T-helper 2 cell treated with Interferon-gamma antibody and Interleukin-4, amounts not matched to agents 5 μg/mL and 100 μg/mL, for 36 hours (primary cell): ENCODE results near the gene HRG.

Experiments
- DNase-seq: peaks from one replicate; pipeline ENCODE4 v3.0.0; 2021; ENCODE audit warnings: low spot score
- H3K27ac Mint-ChIP-seq: one replicate; pipeline ENCODE4 v1.8.0; 2021; ENCODE audit warnings: mild to moderate bottlenecking, mixed read lengths
- H3K27me3 Mint-ChIP-seq: one replicate; pipeline ENCODE4 v1.8.0; 2021; ENCODE audit warnings: low read depth, mixed read lengths
- H3K36me3 Mint-ChIP-seq: one replicate; pipeline ENCODE4 v1.8.0; 2021; ENCODE audit warnings: low read depth, mixed read lengths
- H3K4me1 Mint-ChIP-seq: one replicate; pipeline ENCODE4 v1.8.0; 2021; ENCODE audit warnings: low read depth, mixed read lengths
- H3K4me3 Mint-ChIP-seq: one replicate; pipeline ENCODE4 v1.8.0; 2022; ENCODE audit warnings: mild to moderate bottlenecking, moderate library complexity, mixed read lengths
- H3K9me3 Mint-ChIP-seq: one replicate; pipeline ENCODE4 v1.8.0; 2021; ENCODE audit warnings: mixed read lengths

HRG gene

DNA sequence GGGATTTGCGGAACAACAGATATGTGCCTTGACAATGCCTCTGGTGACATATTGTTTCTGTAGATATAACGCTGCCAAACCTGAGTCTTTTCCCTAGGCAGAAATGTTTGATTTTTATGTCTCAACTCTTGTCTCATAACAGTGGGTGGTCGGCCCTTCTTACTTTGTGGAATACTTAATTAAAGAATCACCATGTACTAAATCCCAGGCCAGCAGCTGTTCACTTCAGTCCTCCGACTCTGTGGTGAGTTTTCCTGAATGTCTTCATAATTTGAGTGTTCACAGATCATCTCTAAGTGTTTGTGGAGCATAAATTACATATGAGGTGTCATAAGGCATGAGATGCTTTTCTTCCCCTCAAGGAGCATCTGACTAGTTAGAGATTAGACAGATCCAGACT, 19.7 kb upstream of the HRG start:
- Mint-ChIP-seq H3K36me3 (no peaks in the 10 kb centered on the region), H3K4me1 (peaks cover 7% of the 10 kb centered on the region), H3K9me3 (no peaks in the 10 kb centered on the region), H3K27ac (no peak overlapping the region), H3K4me3 (no peak overlapping the region), H3K27me3 (peaks cover 14% of the 10 kb centered on the region)
- DNase-seq = no peak

DNA sequence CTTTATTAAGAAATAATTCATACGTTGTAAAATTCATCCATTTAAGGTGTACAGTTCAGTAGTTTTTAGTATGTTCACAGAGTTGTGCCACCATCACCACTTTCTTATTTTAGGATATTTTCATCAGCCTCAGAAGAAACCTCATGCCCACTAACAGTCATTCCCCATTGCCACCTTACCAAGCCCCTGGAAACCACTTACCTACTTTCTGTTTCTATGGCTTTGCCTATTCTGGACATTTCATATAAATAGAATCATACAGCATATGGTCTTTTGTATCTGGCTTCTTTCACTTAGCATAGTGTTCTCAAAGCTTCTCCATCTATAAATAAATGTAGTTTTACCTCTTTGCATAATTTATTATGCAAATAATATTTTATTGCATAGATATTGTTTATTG, 19.0 kb upstream of the HRG start:
- peaks cover 14% of the 10 kb centered on the region for H3K27me3 Mint-ChIP-seq

GRCh38 chr3:186648851-186649250, 17.0 kb upstream of the HRG start:
- no peak overlapping the region for H3K27ac Mint-ChIP-seq
- no peaks in the 10 kb centered on the region for H3K36me3 Mint-ChIP-seq
- H3K4me3 Mint-ChIP-seq = no peak overlapping the region
- no peaks in the 10 kb centered on the region for H3K4me1 Mint-ChIP-seq
- DNase-seq = no peak
- peaks cover 11% of the 10 kb centered on the region for H3K27me3 Mint-ChIP-seq
- H3K9me3 Mint-ChIP-seq = no peaks in the 10 kb centered on the region

More for the DNA sequence above, 19.0 kb upstream of the HRG start:
- no peaks in the 10 kb centered on the region for H3K9me3 Mint-ChIP-seq
- H3K27ac Mint-ChIP-seq = no peak overlapping the region
- H3K4me1 Mint-ChIP-seq = peaks cover 6% of the 10 kb centered on the region
- DNase-seq = no peak
- H3K4me3 Mint-ChIP-seq = no peak overlapping the region
- H3K36me3 Mint-ChIP-seq = no peaks in the 10 kb centered on the region

GRCh38 chr3:186651678-186652215, 14.1 kb upstream of the HRG start:
- Mint-ChIP-seq H3K27me3 (peaks cover 13% of the 10 kb centered on the region), H3K9me3 (no peaks in the 10 kb centered on the region), H3K36me3 (no peaks in the 10 kb centered on the region), H3K4me3 (no peak overlapping the region), H3K27ac (no peak overlapping the region), H3K4me1 (no peaks in the 10 kb centered on the region)
- DNase-seq = no peak

DNA sequence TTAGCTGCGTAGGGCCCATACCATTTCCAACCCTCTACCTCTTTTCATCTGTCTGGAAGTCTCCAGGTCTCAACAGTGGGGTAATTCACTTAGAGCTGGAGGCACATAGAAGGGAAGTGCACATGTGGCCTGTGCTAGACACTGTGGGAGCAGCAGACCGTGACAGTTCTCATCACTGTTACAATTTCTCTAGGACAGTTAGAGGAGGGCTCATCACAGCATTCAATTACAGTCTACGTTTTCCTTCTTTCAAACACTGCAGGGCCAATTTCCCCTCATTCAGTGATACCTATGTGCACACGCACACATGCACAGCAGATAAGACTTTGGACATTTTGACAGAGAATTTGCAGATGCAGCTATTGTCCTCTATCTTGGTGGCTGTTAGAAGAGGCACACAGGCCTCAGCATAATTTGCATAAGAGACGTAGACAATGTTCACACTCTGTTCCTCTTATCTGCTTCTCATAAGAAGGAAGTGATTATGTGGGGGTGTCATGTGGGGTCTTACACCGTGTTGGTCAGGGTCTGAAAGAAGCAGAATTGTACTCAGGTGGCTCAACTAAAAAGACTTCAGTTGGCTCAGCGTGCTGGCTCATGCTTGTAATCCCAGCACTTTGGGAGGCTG, 12.6 kb upstream of the HRG start:
- DNase-seq = no peak
- Mint-ChIP-seq H3K27ac (no peak overlapping the region), H3K9me3 (no peaks in the 10 kb centered on the region), H3K4me1 (no peaks in the 10 kb centered on the region), H3K36me3 (no peaks in the 10 kb centered on the region), H3K27me3 (peaks cover 20% of the 10 kb centered on the region), H3K4me3 (no peak overlapping the region)

DNA sequence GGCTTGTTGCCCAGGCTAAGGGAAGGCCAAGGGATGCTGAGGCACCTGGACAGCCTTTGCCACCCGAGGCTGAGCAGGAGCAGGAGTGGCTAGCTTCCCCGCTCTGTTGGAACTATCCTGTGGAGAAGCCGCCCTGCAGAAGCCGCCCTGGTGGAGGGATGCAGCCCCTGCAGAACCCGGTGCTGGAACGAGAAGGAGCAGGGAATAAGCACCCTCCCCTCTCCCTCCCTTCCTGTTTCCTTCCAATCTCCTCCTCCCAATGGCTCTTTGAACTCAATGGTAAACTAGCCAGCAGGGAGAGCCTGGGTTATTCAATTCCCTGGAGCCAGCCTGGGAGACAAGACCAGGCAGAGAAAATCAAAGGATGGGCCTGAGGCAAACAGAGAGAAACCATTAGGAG, 11.8 kb upstream of the HRG start:
- Mint-ChIP-seq H3K9me3 (no peaks in the 10 kb centered on the region), H3K27ac (no peak overlapping the region), H3K4me1 (no peaks in the 10 kb centered on the region), H3K36me3 (no peaks in the 10 kb centered on the region), H3K27me3 (peaks cover 25% of the 10 kb centered on the region), H3K4me3 (no peak overlapping the region)
- no peak for DNase-seq

GRCh38 chr3:186663361-186664118, 2.3 kb upstream of the HRG start:
- H3K4me1 Mint-ChIP-seq = no peaks in the 10 kb centered on the region
- H3K27ac Mint-ChIP-seq = no peak overlapping the region
- no peaks in the 10 kb centered on the region for H3K9me3 Mint-ChIP-seq
- H3K27me3 Mint-ChIP-seq = peaks cover 35% of the 10 kb centered on the region
- DNase-seq = no peak
- no peaks in the 10 kb centered on the region for H3K36me3 Mint-ChIP-seq
- H3K4me3 Mint-ChIP-seq = no peak overlapping the region

DNA sequence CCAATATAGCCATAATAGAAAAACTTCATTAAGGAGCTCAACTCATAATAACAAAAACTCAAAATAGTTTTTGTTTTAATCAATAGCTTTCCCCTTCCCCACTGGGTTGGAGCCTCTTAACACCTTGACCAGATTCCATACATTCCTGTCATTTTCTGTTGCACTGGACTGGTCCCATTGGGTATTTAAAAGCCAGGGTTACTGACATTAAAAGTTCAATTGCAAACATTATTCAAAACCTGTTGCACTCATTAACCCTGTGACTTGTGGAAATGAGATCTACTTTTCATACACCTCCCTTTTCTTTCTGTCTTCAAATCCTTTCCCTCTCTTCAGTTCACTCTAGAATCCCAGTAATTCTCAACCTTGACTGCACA, 1.7 kb upstream of the HRG start:
- Mint-ChIP-seq H3K27ac (no peak overlapping the region), H3K4me3 (no peak overlapping the region), H3K36me3 (no peaks in the 10 kb centered on the region), H3K4me1 (no peaks in the 10 kb centered on the region), H3K27me3 (peaks cover 31% of the 10 kb centered on the region), H3K9me3 (no peaks in the 10 kb centered on the region)
- no peak for DNase-seq

GRCh38 chr3:186664506-186664905, 1.3 kb upstream of the HRG start:
- Mint-ChIP-seq H3K9me3 (no peaks in the 10 kb centered on the region), H3K4me1 (peaks cover 4% of the 10 kb centered on the region), H3K27me3 (peaks cover 27% of the 10 kb centered on the region), H3K4me3 (no peak overlapping the region), H3K36me3 (no peaks in the 10 kb centered on the region), H3K27ac (no peak overlapping the region)
- no peak for DNase-seq

GRCh38 chr3:186668426-186668825, 2.6 kb downstream of the HRG start:
- H3K27ac Mint-ChIP-seq = no peak overlapping the region
- H3K9me3 Mint-ChIP-seq = no peaks in the 10 kb centered on the region
- DNase-seq = no peak
- peaks cover 24% of the 10 kb centered on the region for H3K27me3 Mint-ChIP-seq
- H3K4me3 Mint-ChIP-seq = no peak overlapping the region
- no peaks in the 10 kb centered on the region for H3K36me3 Mint-ChIP-seq
- H3K4me1 Mint-ChIP-seq = peaks cover 12% of the 10 kb centered on the region

- DNase-seq = no peak
- Mint-ChIP-seq H3K4me3 (no peak overlapping the region), H3K9me3 (no peaks in the 10 kb centered on the region), H3K36me3 (no peaks in the 10 kb centered on the region), H3K4me1 (peaks cover 12% of the 10 kb centered on the region), H3K27ac (no peak overlapping the region), H3K27me3 (peaks cover 26% of the 10 kb centered on the region)
Observed at GRCh38 chr3:186669378-186670084, 3.7 kb downstream of the HRG start.

GRCh38 chr3:186670155-186670554, 4.3 kb downstream of the HRG start:
- H3K4me1 Mint-ChIP-seq = peaks cover 12% of the 10 kb centered on the region
- H3K9me3 Mint-ChIP-seq = no peaks in the 10 kb centered on the region
- no peak for DNase-seq
- H3K36me3 Mint-ChIP-seq = no peaks in the 10 kb centered on the region
- H3K27me3 Mint-ChIP-seq = peaks cover 30% of the 10 kb centered on the region
- H3K4me3 Mint-ChIP-seq = no peak overlapping the region
- H3K27ac Mint-ChIP-seq = no peak overlapping the region

- Mint-ChIP-seq H3K4me1 (peaks cover 12% of the 10 kb centered on the region), H3K27me3 (peaks cover 24% of the 10 kb centered on the region), H3K4me3 (no peak overlapping the region), H3K27ac (no peak overlapping the region), H3K9me3 (no peaks in the 10 kb centered on the region), H3K36me3 (no peaks in the 10 kb centered on the region)
- no peak for DNase-seq
Observed at GRCh38 chr3:186671051-186671450, 5.2 kb downstream of the HRG start.

- Mint-ChIP-seq H3K27ac (no peak overlapping the region), H3K9me3 (no peaks in the 10 kb centered on the region), H3K4me3 (no peak overlapping the region), H3K4me1 (no peaks in the 10 kb centered on the region), H3K36me3 (no peaks in the 10 kb centered on the region), H3K27me3 (peaks cover 59% of the 10 kb centered on the region)
- no peak for DNase-seq
Observed at GRCh38 chr3:186678604-186679003, 12.8 kb downstream of the HRG start.
